ENCODE results near the gene PEX14. TPM values are rescaled to one million over a fixed set of nuclear protein-coding genes. Genes with fewer than 3 reads are reported as not detected.
A peak's percentile ranks its signal among the peaks of the same experiment; 100 is the strongest.

Gene PEX14
- total and polyA plus RNA-seq, 9 of the 15 experiments (the other 6 are each of a cell fraction or from before 2014, with no cell fraction given), result 2.6 to 45.7 (median 22.7) TPM

GRCh38 chr1:10430216-10431069, 44.3 kb upstream of the PEX14 start, which contains the start of gene CENPS (continued):
- TF ChIP-seq, protein P1, sequence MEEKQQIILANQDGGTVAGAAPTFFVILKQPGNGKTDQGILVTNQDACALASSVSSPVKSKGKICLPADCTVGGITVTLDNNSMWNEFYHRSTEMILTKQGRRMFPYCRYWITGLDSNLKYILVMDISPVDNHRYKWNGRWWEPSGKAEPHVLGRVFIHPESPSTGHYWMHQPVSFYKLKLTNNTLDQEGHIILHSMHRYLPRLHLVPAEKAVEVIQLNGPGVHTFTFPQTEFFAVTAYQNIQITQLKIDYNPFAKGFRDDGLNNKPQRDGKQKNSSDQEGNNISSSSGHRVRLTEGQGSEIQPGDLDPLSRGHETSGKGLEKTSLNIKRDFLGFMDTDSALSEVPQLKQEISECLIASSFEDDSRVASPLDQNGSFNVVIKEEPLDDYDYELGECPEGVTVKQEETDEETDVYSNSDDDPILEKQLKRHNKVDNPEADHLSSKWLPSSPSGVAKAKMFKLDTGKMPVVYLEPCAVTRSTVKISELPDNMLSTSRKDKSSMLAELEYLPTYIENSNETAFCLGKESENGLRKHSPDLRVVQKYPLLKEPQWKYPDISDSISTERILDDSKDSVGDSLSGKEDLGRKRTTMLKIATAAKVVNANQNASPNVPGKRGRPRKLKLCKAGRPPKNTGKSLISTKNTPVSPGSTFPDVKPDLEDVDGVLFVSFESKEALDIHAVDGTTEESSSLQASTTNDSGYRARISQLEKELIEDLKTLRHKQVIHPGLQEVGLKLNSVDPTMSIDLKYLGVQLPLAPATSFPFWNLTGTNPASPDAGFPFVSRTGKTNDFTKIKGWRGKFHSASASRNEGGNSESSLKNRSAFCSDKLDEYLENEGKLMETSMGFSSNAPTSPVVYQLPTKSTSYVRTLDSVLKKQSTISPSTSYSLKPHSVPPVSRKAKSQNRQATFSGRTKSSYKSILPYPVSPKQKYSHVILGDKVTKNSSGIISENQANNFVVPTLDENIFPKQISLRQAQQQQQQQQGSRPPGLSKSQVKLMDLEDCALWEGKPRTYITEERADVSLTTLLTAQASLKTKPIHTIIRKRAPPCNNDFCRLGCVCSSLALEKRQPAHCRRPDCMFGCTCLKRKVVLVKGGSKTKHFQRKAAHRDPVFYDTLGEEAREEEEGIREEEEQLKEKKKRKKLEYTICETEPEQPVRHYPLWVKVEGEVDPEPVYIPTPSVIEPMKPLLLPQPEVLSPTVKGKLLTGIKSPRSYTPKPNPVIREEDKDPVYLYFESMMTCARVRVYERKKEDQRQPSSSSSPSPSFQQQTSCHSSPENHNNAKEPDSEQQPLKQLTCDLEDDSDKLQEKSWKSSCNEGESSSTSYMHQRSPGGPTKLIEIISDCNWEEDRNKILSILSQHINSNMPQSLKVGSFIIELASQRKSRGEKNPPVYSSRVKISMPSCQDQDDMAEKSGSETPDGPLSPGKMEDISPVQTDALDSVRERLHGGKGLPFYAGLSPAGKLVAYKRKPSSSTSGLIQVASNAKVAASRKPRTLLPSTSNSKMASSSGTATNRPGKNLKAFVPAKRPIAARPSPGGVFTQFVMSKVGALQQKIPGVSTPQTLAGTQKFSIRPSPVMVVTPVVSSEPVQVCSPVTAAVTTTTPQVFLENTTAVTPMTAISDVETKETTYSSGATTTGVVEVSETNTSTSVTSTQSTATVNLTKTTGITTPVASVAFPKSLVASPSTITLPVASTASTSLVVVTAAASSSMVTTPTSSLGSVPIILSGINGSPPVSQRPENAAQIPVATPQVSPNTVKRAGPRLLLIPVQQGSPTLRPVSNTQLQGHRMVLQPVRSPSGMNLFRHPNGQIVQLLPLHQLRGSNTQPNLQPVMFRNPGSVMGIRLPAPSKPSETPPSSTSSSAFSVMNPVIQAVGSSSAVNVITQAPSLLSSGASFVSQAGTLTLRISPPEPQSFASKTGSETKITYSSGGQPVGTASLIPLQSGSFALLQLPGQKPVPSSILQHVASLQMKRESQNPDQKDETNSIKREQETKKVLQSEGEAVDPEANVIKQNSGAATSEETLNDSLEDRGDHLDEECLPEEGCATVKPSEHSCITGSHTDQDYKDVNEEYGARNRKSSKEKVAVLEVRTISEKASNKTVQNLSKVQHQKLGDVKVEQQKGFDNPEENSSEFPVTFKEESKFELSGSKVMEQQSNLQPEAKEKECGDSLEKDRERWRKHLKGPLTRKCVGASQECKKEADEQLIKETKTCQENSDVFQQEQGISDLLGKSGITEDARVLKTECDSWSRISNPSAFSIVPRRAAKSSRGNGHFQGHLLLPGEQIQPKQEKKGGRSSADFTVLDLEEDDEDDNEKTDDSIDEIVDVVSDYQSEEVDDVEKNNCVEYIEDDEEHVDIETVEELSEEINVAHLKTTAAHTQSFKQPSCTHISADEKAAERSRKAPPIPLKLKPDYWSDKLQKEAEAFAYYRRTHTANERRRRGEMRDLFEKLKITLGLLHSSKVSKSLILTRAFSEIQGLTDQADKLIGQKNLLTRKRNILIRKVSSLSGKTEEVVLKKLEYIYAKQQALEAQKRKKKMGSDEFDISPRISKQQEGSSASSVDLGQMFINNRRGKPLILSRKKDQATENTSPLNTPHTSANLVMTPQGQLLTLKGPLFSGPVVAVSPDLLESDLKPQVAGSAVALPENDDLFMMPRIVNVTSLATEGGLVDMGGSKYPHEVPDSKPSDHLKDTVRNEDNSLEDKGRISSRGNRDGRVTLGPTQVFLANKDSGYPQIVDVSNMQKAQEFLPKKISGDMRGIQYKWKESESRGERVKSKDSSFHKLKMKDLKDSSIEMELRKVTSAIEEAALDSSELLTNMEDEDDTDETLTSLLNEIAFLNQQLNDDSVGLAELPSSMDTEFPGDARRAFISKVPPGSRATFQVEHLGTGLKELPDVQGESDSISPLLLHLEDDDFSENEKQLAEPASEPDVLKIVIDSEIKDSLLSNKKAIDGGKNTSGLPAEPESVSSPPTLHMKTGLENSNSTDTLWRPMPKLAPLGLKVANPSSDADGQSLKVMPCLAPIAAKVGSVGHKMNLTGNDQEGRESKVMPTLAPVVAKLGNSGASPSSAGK (IDR thresholded peaks at IDR 0.05), result peak; percentile 100
- TF ChIP-seq ZNF41 (CRISPR knock-in tag; conservative IDR thresholded peaks at IDR 0.05), result peak; percentile 71; the same call in 1 of the 2 replicates
- TF ChIP-seq, protein P2, sequence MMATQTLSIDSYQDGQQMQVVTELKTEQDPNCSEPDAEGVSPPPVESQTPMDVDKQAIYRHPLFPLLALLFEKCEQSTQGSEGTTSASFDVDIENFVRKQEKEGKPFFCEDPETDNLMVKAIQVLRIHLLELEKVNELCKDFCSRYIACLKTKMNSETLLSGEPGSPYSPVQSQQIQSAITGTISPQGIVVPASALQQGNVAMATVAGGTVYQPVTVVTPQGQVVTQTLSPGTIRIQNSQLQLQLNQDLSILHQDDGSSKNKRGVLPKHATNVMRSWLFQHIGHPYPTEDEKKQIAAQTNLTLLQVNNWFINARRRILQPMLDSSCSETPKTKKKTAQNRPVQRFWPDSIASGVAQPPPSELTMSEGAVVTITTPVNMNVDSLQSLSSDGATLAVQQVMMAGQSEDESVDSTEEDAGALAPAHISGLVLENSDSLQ (IDR thresholded peaks at IDR 0.05), result 0 out of 2 replicates have a peak, but pooled peaks have one; percentile 20
- no peak for TF ChIP-seq DDX20 (tag; IDR thresholded peaks at IDR 0.05; ENCODE audit: low read depth)
- 0 out of 2 replicates have a peak, but pooled peaks have one; percentile 81 for TF ChIP-seq SMAD3 (CRISPR knock-in tag; conservative IDR thresholded peaks at IDR 0.05)
- TF ChIP-seq SETDB1 (IDR thresholded peaks at IDR 0.05; ENCODE audit: low read length), result no peak
- TF ChIP-seq, protein P3, sequence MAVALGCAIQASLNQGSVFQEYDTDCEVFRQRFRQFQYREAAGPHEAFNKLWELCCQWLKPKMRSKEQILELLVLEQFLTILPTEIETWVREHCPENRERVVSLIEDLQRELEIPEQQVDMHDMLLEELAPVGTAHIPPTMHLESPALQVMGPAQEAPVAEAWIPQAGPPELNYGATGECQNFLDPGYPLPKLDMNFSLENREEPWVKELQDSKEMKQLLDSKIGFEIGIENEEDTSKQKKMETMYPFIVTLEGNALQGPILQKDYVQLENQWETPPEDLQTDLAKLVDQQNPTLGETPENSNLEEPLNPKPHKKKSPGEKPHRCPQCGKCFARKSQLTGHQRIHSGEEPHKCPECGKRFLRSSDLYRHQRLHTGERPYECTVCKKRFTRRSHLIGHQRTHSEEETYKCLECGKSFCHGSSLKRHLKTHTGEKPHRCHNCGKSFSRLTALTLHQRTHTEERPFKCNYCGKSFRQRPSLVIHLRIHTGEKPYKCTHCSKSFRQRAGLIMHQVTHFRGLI (CRISPR knock-in tag; IDR thresholded peaks at IDR 0.05), result no peak
- TF ChIP-seq HSF4 (CRISPR knock-in tag; IDR thresholded peaks at IDR 0.05; ENCODE audit: borderline replicate concordance), result no peak
